NCI-H2196 (cell line): ENCODE results near the gene DPYSL3.
A peak's percentile ranks its signal among the peaks of the same experiment; 100 is the strongest.

Source experiments
- DNase-seq: peaks from one replicate; lab custom pipeline; 2025; ENCODE audit not compliant: unreplicated experiment; lab: John Stamatoyannopoulos, UW

DPYSL3 gene

DNA sequence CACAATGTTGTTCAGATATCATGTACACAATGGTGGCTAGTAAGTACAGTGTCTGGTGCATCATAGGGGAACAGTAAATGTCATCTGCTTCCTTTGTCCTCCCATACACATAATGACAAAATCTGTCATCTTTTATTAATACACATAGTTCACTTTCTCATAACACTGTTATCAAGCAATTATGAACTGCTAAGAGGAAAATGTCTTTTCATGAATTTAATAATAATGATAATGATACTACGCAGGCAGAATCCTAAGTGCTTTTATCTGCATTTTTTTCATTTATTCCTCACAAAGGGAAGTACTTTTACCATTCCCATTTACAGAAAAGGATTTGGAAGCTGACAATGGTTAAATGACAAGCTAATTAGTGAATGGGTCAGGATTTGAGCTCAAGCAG, 35.7 kb downstream of the DPYSL3 start:
- DNase-seq, result no peak

DNA sequence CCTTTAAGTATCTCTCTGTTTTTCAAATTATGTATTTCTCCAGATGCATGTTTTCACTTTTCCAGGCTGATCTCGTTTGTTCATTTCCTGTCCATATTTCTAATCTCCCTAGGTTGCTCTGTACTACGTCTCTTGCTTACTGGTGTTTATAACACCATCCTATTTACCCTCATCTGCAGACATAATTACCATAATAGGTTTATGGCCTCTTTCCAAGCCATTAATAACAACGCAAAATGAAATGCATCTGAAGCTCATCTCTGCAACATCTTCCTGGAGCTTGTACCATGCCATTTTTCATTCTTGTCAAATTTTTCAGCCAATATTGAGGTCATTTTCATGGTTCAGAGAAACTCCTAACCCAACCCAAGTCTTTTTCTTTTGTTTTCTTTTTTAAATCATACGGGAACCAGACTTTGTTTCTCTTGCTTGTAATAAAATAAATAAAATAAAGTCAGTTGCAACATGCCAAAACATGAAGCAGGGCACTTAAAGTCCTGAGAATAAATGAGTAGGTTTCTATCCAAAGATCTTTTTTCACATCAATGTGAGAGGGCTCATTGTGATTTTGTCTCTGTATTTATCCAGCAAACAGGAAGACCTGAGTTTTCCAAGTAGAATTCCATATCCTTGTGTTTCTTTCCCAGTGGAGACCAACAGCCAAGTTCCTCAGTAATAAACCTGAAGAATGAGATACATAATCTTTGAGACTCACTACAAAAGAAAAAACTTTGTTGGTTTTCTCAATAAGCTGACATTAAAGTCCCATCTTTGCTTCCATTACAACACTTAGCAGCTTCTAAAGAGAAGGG, 37.0 kb downstream of the DPYSL3 start:
- DNase-seq, result no peak

DNA sequence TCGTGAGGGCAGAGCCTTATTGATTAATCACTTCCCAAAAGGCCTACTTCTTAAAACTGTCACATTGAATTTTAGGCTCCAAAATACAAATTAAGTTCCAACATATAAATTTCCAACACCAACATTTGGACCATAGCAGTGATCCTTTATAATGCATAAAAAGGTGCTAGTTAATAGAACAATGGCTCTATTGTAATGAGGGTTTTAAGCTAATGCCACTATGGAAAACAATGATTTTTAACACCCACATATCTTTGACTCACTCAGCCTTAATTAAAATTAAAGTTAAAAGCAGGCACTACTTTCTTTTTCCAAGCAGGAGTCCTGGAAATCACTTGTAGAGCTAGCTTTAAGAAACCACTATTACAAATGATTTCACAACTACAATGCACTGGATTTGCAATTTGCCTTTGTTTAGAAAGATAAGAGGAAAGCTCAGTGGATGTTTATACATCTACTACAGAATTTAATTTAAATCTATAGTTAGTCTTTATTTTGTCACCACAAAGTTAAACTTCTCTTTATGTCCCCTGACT, 41.8 kb downstream of the DPYSL3 start:
- no peak for DNase-seq

DNA sequence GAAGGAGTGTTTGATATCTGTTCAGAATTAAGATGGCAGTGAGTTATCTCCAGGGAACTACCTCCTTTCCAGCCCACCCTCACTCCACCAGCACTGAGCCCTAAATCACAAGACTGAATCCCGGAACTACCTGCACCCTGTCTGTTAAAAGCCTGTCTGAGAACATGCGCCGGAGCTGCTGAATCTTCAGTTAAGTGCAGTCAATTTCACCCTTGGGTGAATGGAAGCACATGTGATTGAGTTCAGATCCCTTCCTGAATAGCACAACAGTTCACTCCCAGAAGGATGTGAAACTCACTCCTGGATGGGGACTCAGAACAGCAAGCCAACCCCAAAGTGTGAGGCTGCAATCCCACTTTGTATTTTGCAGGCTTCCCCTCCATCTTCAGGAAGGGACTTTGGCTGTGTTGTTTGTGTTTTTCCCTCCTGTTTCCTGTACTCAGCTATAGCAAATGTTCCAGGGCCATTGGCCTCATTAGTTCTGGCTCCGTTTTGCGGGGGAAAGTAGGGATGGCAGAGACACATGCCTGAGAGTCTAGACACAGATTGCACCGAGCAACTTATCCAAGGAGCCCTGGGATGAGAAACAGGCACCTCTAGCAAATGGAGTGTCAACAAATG, 43.4 kb downstream of the DPYSL3 start:
- no peak for DNase-seq

DNA sequence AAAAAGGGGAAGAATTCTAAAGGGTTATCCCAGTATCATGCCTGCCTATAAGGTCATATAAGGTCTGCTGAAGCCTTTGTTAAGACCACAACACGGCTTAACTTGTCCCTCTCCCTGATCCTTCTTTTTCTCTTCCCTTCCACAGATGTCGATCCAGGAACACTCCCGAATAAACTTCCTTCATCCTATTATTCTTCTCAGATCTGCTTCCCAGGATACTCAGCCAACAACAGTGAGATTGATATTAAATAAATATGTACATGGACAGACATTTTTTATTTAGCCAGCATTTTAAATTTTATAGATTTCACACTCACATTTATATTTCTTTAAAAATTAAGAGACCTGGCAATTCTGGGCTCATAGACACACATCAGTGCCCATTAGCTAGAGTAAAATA, 44.1 kb downstream of the DPYSL3 start:
- no peak for DNase-seq

DNA sequence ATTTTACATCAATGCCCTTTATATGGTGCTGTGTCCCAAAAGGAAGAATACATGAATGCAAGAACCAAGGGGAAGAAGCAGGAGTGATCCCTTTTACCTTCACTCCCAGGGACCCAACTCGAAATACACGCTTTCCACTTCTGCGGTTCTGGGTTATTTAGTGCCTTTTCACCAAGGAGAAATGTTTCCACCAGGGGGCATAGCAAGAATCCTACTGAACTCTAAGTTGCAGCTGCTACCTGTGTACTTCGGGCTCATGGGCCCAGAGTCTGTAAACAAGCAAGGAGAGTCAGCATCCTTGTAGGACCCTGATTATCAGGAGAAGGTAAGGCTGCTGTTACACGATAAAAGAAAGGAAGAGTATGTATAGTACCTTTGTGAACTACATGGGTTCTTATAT, 45.7 kb downstream of the DPYSL3 start:
- no peak for DNase-seq

DNA sequence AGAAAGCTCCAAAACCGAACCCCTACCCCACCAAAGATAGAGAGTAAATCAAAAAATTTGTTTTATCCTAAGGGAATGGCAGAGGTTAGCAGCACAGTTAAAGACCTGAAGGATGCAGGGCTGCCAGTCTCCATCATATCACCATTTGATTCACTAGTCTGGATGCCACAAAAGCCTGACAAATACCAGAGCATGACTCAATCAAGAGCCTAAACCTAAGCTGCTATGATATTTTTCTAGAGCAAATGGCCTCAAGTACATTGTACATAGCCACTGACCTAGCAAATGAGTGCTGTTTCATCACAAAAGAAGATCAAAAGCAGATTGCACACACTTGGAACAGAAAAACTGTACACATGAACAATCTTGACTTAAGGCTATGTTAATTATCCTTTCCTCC, 48.0 kb downstream of the DPYSL3 start:
- DNase-seq, result no peak

DNA sequence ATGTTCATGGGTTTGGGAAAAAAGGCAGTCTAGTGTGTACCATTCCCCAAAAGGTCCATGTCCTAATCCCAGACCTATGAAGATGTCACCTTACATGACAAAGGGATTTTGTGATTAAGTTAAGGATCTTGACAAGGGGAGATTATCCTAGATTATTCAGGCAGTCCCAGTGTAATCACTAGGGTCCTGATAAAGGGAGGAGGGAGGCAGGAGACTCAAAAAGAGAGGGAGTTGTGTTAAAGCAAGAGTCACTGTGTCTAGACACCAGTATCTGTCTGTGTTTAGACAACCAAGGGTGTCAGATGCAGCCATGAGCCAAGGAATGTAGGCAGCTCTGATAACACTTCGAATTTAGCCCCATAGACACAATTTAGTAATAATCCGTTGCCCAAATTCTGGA, 49.5 kb downstream of the DPYSL3 start:
- DNase-seq, result no peak

DNA sequence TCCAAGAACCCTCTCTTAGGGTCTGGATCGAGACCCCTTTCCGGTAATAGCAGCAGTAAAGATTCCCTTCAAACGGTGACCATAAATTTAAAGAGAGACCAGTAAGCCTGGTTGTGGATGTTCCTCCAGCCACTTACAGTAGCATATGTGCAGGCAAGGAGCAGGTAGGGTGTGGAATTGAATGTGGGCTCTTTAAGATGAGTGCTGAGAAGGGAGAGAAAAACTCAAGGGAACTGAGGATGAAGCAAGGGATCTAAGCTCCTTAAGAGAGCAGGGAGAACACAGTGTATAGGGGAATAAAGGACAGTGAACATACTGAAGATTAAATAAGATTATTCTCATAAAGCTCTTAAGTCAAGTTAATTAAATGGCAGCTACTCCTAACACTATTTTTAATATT, 51.3 kb downstream of the DPYSL3 start:
- DNase-seq, result no peak

DNA sequence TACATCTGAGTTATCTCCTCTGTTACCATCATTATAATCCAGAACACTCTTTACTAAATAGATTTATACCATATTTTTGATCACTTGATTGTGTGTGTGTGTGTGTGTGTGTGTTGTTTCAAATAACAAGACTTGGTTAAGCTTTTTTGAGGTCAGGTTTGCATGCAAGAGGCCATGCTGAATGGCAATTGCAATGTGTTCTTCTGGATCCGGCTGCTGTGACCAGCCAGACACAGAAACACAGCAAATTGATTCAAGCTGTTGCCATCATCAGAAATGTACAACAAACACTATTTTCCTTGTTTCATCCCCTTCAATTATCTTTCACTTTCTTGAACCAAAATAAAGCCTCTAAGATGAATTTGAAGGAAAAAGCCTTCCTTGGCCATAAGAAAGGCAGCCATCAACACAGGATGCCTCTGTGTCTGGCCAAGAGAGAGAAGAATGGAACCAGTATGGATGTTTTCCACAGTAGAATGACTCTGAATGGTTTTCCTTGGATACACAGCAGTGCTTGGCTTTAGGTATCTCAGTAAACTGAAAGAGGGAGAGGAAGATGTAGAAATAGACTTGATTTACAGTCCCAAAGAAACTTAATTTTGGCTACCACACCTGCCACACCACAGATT, 53.9 kb downstream of the DPYSL3 start:
- DNase-seq, result no peak

DNA sequence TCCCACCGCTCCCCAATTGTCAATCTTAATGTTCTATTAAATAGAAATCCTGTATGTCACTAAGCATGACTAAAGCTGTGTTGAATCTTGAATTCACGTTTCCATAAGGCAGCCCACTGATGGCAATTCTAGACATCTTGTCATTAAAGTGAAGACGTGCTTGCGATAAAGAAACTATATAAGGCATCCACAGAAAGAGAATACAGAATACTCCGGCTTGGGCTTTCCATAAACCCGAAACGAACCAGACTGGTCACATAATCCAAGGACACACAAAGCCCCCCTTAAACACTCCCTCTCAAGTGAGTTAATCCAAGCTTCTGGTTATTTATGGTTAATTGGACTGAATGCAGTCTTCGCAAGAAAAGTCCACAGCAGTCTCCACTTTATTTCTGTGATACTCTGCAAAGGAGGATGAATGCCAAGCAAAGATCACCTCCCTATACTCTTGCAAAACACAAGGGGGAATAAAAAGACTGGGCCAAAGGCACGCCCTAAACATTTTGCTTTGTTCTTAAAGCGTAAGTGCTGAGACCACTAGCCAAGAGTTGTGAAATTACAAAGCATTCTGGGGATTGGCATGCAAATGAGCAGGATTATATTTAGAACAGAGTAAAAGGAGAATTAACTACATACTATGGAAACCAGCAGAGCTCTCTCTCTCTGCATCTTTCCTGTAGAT, 54.7 kb downstream of the DPYSL3 start:
- DNase-seq, result peak; percentile 25

DNA sequence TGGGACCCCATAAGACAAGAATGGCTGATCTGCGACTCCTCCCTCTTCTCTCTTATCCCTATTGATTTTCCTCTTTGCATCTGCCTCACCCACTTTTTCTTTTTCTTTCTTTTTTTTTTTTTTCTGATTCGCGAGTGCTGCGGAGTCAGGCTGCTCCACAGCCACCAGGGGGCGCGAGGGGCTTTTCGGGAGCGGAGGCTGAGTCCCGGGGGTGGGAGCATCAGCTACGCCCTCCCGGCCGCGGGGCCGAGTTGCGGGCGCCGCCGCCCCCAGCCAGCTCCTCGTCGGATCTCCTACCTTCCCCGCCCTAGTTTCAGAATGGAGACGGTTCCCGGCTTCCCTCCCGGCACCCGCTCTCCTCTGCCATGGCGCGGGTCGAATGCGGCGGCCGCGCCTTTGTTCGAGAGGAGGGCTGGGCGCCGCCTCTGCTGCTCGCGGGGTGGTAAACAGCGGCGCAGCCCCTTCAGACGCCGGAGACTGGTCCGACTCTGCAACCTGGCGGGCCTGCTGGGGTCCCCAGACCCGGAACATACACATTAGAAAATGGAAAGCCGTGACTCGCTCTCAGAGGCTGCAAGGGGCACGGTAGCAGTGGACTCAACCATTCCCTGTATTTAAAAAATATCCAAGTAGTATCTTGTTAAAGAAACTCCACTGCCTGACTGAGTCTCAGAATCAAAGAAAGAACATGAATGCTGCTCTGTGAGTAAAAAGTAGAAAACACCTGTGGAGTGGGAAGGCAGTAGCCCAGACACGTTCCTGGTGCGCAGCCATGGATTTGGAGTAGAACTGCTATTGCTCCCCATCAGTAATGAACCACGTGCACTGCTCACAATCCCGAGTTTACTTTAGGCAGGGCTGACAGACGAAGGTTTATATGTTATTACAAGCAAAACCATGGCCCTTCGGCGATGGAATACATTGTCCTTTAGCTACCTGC, 55.7 kb downstream of the DPYSL3 start:
- peak; percentile 93 for DNase-seq

DNA sequence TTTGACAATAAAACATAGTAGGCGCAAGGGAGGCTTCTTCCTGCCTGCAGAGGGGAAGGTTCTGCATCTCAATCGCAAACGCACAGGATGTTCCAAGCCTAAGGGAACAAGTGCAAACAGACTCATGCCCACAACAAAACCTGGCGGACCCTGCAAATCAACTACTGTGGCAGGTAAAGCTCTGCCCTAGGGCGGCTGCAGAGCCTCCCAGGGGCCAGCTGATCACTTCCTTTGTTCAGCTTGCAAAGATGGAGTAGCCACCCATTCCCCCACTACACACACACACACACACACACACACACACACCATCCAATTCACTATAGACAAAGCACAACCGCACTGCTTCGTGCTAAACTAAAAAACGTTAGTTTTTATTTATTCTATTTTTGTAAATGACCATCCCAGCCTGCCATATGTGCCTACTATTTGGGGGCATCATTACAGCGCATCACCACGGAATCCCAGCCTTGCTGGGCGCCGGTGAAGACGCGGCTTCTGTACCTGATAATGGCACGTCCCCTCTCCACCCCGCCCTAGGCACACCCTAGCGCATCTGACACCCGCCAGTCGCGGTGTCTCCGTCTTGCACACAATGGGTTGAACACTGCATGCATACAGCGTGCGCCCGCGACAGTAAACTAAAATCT, 57.6 kb downstream of the DPYSL3 start:
- no peak for DNase-seq

DNA sequence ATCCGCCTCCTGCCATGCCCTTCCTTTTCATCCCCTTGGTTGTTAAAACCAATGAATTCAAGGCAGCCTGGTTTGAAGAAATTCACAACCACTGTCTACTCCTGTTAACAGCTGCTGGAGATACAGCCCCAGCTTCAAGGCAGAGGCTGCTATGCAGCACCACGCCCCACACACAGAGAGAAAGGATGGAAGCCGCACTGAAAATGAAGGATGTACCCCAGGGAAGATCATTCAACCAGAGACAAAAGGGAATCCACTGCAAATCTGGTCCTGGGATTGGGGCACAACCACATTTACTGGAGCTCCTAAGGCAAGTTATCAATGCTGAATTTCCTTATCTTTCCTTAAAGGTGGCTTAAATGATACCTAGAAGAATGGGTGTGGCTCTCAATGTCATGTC, 58.7 kb downstream of the DPYSL3 start:
- DNase-seq, result no peak

DNA sequence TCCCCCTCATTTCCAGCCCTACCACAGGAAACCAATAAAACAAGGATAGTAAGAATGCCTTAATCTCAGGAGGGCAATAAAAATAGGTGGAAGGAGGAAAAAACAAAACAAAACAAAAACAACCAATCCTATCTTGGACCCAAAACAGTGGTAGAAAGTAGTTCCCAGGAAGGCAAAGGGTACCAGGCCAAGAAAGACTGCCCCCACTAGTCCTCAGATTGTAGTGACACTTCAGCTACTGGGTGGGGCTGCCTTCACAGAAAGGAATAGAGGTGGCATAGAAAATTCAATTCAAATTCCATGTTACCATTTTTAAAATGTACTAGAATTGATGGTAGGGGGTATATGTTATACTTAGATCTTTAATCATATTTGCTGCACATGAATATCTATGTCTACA, 59.3 kb downstream of the DPYSL3 start:
- no peak for DNase-seq

DNA sequence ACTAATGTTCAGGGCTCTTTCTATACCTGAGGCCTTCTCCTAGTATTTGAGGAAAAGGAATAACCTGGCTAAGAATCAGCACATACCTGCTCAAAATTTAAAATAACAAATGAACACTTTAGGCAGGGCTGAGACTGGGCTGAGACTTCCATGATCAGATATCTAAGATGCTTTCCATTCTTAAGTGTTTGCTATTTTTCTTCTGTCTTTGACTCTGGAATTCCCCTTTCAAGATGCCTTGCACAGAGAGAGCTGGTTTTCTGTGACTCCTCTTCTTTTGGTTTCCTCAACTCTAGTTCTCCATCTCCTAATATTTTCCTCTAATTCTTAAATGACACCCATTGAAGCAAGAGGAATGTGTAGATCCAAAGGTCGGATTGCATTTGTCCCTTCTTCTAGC, 61.1 kb downstream of the DPYSL3 start:
- DNase-seq, result no peak

DNA sequence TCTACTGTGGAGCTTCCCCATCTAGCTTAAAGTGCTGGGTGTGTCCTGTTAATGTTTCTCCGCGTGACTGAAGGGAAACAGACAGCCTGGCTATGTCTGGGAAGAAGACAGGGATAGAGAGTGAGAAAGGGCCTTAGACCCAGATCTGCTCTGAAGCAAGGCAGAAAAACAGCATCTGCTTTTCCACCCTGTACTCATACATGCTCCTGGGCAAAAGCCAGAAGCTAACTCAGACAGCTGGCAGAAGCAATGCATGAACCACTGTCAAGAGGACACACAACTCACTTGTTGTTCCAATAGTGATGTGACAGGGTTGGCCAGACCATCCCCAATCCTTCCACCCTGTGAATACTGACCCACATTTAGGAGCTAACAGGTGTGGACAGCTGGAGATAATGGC, 63.3 kb downstream of the DPYSL3 start:
- no peak for DNase-seq

DNA sequence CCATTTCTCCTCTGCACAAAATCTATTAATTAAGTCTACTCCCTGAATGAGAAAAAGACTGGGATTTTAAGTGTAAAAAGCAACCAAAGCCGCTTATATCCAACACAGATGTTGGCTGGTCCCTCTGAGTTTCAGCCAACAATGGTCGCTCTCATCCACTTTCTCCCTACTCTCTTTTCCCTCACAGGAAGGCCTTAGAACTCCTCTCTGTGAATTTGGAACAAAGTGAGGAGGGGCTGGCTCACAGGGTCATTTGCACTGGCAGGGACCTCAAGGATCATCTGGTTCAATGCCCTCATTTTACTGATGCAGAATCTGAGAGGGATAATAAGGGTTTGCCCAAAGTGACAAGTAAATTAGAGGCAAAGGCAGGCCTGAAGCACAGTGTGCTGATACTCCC, 64.0 kb downstream of the DPYSL3 start:
- no peak for DNase-seq

DNA sequence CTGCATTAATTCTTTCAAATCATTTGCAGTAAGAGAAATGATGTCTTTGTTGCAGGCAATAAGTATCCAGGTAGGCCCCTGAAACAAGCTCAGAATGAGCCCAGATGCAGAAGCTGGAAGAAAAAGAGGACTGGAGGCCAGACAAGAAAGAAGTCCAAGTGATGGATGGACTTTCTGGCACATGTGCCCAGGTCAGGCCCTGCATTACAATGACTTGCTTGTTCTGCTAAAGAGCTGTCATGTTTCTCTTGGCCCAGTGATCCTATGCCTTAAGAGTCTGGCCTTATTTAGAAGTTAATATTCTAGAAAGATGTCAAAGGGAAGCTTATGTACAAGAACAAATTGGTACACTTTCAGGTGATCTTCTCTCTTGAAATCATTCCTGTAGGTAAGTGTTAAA, 64.8 kb downstream of the DPYSL3 start:
- DNase-seq, result no peak

DNA sequence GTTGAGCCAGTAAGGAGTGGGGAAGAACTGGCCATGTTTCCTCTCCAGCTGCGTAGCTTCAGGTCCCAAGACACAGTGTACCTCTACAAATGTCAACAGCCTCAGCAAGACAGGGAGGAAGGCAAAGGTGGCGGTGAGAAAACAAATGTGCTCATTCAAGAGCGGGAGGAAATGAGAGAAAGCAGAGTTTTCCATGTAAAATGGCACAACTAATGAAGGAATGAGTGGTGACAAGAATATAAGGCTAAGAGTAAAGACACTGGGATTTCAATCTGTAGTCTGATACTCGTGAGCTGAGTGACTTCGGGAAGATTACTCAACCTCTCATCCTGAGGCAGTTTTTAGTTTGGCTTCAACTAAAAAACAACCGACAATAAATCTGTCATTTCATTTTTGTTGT, 67.6 kb downstream of the DPYSL3 start:
- DNase-seq, result no peak
